Astrocyte of the cerebellum (primary cell): ENCODE measurements around the gene SETD6.

Source experiments
- DNase-seq: peaks from one replicate; pipeline ENCODE4 v3.0.0-alpha.2; 2011; ENCODE audit warnings: low read depth
- H3K4me3 ChIP-seq: 2 replicates; pipeline ENCODE4 v1.5.1; 2011; ENCODE audit warnings: mild to moderate bottlenecking, low read depth, low read length, moderate library complexity
- in situ Hi-C: cut with HindIII; loops from 2 replicates; pipeline ENCODE4 v1.10.0; 2017; ENCODE audit warnings: low sequenced_read_pairs
- TF ChIP-seq, protein P1 (sequence below): IDR thresholded peaks from 2 replicates; pipeline ENCODE4 v1.5.1; 2012; ENCODE audit warnings: low read length, low read depth, moderate library complexity, mild to moderate bottlenecking; ENCODE audit errors: missing control alignments

SETD6 gene, protein sequence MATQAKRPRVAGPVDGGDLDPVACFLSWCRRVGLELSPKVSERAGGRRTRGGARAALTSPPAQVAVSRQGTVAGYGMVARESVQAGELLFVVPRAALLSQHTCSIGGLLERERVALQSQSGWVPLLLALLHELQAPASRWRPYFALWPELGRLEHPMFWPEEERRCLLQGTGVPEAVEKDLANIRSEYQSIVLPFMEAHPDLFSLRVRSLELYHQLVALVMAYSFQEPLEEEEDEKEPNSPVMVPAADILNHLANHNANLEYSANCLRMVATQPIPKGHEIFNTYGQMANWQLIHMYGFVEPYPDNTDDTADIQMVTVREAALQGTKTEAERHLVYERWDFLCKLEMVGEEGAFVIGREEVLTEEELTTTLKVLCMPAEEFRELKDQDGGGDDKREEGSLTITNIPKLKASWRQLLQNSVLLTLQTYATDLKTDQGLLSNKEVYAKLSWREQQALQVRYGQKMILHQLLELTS

DNA sequence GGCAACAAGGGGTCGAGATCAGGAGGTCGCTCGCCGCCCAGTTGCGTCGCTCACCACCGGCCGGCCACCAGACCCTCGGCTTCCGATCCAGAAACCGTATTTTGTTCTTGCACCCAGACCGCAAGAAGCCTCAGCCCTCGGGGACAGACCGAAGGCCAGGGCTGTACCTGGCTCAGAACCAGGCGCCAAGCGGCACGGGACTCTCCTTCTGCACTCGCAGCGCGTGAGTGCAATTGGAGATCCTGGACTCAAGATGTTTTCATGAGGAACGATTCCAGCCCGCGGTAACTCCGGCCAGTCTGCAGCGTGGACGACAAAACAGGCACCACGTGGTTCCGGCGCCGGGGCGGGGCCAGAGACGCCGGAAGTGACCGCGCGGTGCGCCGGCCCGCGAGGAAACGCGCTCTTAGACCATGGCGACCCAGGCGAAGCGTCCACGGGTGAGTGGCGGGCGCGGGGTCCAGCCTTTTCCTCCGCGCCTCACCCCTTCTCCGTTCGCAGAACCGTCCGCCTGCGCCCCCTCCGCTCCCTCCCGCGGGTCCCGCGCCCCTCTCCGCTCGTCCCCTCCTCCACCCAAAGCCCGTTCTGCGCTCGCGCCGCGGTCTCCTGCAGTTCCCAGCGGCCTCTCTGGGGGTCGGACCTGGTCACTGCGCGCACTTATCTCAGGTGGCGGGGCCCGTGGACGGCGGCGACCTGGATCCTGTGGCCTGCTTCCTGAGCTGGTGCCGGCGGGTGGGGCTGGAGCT, at the start of gene SETD6:
TSS of gene SETD6 (plus strand) at position 393 of the 746 bp plus-strand sequence. CDS start at position 414, 21 bp downstream.
- DNase-seq: peak; percentile 76
- H3K4me3 ChIP-seq: peak within 1 kb of the TSS; percentile 78
- TF ChIP-seq, protein P1, sequence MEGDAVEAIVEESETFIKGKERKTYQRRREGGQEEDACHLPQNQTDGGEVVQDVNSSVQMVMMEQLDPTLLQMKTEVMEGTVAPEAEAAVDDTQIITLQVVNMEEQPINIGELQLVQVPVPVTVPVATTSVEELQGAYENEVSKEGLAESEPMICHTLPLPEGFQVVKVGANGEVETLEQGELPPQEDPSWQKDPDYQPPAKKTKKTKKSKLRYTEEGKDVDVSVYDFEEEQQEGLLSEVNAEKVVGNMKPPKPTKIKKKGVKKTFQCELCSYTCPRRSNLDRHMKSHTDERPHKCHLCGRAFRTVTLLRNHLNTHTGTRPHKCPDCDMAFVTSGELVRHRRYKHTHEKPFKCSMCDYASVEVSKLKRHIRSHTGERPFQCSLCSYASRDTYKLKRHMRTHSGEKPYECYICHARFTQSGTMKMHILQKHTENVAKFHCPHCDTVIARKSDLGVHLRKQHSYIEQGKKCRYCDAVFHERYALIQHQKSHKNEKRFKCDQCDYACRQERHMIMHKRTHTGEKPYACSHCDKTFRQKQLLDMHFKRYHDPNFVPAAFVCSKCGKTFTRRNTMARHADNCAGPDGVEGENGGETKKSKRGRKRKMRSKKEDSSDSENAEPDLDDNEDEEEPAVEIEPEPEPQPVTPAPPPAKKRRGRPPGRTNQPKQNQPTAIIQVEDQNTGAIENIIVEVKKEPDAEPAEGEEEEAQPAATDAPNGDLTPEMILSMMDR: no peak
- in situ Hi-C loops: no loop called here

DNA sequence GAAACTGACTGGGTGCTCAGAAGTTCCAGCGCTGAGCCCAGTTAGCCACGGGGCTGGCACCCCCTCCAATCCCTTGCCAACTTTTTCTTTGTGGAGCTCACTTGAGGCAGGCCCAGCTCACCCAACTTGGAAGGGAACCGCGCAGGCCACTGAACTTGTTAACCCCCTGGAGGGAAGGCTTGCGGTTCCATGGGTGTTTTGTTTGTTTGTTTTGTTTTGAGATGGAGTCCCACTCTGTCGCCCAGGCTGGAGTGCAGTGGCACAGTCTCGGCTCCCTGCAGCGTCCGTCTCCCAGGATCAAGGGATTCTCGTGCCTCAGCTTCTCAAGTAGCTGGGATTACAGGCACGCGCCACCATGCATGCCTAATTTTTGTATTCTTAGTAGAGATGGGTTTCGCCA, 49.5 kb upstream of the SETD6 start:
- DNase-seq: no peak
- TF ChIP-seq, protein P1: no peak
- in situ Hi-C loops: no loop called here
- no peak overlapping the region for H3K4me3 ChIP-seq

DNA sequence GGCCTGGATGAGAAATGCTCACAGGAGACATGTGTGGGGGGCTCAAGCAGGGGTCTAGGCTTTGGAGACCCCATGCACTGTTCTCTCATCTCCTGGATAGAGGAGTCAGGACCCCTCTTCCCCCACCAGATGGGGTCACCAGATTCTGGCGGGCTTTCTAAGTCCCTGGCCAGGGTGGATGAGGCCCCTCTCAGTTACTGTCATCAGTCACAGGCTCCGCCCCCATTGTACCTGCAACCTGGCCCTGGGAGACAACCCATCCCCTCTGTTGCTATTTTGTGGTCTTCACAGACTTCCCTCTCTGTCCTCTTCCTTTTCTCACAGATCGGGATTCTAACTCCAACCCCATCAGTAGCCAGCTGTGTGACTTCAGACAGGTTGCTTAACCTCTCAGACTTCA, 48.9 kb upstream of the SETD6 start:
- no peak overlapping the region for H3K4me3 ChIP-seq
- in situ Hi-C loops: no loop called here
- TF ChIP-seq, protein P1: no peak
- no peak for DNase-seq

DNA sequence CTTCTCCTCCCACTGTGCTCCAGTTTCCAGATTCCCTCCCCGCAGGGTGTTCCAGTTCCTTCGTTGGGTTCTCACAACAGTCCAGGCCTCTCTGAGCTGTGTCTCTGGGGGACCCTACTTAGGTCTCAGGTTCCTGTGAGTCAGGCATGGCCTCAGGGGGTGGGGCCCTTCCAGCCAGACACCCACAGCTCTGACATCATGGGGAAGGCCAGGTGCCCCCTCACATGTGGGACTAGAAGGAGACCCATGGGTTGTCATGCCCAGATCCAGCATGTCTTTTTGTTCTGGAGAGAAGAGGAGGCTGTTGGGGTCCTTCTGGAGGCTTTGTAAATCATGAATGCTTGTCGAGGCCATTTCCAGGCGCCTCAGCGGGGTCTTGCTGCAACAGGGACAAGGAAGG, 47.4 kb upstream of the SETD6 start:
- TF ChIP-seq, protein P1: no peak
- H3K4me3 ChIP-seq: no peak overlapping the region
- in situ Hi-C loops: no loop called here
- DNase-seq: no peak

DNA sequence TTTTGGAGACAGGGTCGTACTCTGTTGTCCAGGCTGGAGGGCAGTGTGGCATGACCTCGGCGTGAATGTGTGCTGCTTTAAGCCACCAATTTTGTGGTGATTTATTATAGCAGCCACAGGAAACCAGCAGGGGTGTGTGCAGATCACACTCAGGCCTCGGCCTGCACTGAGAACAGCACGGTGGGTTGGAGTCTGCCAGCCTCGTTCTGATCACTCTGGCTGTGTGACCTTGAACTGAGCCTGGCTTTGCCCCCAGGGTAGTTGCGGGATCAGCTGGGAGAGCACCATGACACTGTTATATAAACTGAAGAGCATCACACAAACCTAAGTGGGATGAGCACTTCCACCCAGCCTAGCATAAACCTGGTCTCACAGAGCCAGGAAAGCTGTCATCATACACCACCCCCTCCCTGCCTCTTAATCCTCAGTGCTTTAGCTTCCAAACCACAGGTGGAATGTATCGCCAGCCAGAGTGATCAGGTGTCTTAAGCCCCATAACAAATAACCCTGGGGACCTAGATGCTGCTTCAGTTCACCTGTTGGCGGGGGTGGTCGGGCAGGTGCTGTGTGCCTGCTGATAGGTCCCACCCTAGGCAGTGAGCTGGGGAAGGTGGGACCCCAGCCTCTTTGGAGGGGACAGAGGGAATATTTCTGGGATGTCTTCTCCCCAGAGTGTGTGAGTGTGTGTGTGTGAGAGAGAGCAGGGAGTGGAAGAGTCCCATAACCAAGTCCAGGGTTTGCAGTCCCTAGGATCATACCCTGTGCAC, 43.9 kb upstream of the SETD6 start:
- no peak overlapping the region for H3K4me3 ChIP-seq
- no peak for DNase-seq
- in situ Hi-C loops: no loop called here
- TF ChIP-seq, protein P1: no peak

DNA sequence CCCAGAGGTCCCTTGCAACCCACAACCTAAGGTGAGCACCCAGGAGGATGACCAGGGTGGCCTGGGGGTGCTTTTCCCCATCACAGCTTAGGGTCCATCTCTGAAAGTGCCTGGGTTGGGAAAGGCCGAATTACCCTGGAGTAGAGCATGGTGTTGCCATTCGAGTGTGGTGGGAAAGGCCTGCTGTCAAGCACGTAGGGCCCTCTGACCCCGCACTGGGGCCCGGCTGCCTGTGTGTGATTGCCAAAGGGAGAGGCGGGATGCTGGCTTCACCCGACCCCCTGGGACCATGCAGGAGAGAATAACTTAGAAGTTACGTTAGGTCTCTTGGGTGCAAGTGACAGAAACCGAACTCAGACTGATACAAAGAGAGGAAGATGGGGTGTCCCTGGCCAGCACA, 43.1 kb upstream of the SETD6 start:
- TF ChIP-seq, protein P1: no peak
- in situ Hi-C loops: no loop called here
- no peak overlapping the region for H3K4me3 ChIP-seq
- no peak for DNase-seq
